Activated naive CD4-positive, alpha-beta T cell treated with anti-CD3 and anti-CD28 coated beads for 36 hours (primary cell): ENCODE data around the gene AHR. TPM values are rescaled to one million over a fixed set of nuclear protein-coding genes. Genes with fewer than 3 reads are reported as not detected.
"Not testable (repeated sequence)": the region's sequence is repeated elsewhere in the genome, so short reads cannot be mapped to it uniquely, and the experiment has no call there.

Source experiments
- CTCF ChIA-PET: fragments of 350-600 bp; sonication (Branson Sonifier 250); formaldehyde crosslinking; loops from one replicate; lab custom pipeline; 2021; ENCODE audit warnings: antibody characterized with exemption; lab: Charles Lee
- DNase-seq: peaks from one replicate; pipeline ENCODE4 v3.0.0-alpha.2; 2020
- H3K27ac Mint-ChIP-seq: one replicate; pipeline ENCODE4 v1.8.0; 2021; ENCODE audit warnings: mild to moderate bottlenecking, mixed read lengths
- H3K27me3 Mint-ChIP-seq: one replicate; pipeline ENCODE4 v1.8.0; 2021; ENCODE audit warnings: low read depth, mixed read lengths
- H3K36me3 Mint-ChIP-seq: one replicate; pipeline ENCODE4 v1.8.0; 2021; ENCODE audit warnings: low read depth, mixed read lengths
- H3K4me1 Mint-ChIP-seq: one replicate; pipeline ENCODE4 v1.8.0; 2021; ENCODE audit warnings: low read depth, mixed read lengths
- H3K4me3 Mint-ChIP-seq: one replicate; pipeline ENCODE4 v1.8.0; 2021; ENCODE audit warnings: mild to moderate bottlenecking, moderate library complexity, mixed read lengths
- H3K9me3 Mint-ChIP-seq: one replicate; pipeline ENCODE4 v1.8.0; 2021; ENCODE audit warnings: mixed read lengths
- intact Hi-C: fragments of 100-400 bp; cut with micrococcal nuclease; formaldehyde crosslinking; loops from one replicate; pipeline ENCODE4 v1.15.1; 2023
- total RNA-seq, 2 experiments: library from RNA; stranded (reverse); gene quantifications; one replicate each; pipeline ENCODE4 v1.2.3, GENCODE V29; 2021

AHR gene
- total RNA-seq, 2 experiments from 2014 or later, result 24.5 to 27.5 TPM

GRCh38 chr7:17325364-17325763 lies 26.9 kb downstream of the AHR start:
- Mint-ChIP-seq H3K27ac (no peak overlapping the region), H3K4me3 (no peak overlapping the region), H3K27me3 (no peaks in the 10 kb centered on the region), H3K36me3 (peaks cover 23% of the 10 kb centered on the region), H3K9me3 (no peaks in the 10 kb centered on the region), H3K4me1 (no peaks in the 10 kb centered on the region)
- CTCF ChIA-PET, result no interaction called here
- intact Hi-C loops, result no loop called here
- no peak for DNase-seq

- DNase-seq, result no peak
- H3K4me3 Mint-ChIP-seq, result no peak overlapping the region
- no peaks in the 10 kb centered on the region for H3K4me1 Mint-ChIP-seq
- H3K9me3 Mint-ChIP-seq, result no peaks in the 10 kb centered on the region
- CTCF ChIA-PET, result interaction anchor here (0.6 to 0.9 kb wide), 3 partner anchors 8 to 316 kb away, joined by 3 read pairs; no protein-coding TSS in a partner anchor
- peaks cover 27% of the 10 kb centered on the region for H3K36me3 Mint-ChIP-seq
- H3K27ac Mint-ChIP-seq, result no peak overlapping the region
- intact Hi-C loops, result no loop called here
- H3K27me3 Mint-ChIP-seq, result no peaks in the 10 kb centered on the region
Observed at GRCh38 chr7:17326378-17326777, 27.9 kb downstream of the AHR start.

- no peak for DNase-seq
- H3K4me1 Mint-ChIP-seq, result no peaks in the 10 kb centered on the region
- H3K36me3 Mint-ChIP-seq, result peaks cover 33% of the 10 kb centered on the region
- CTCF ChIA-PET, result no interaction called here
- H3K4me3 Mint-ChIP-seq, result no peak overlapping the region
- H3K27me3 Mint-ChIP-seq, result no peaks in the 10 kb centered on the region
- H3K9me3 Mint-ChIP-seq, result no peaks in the 10 kb centered on the region
- intact Hi-C loops, result no loop called here
- H3K27ac Mint-ChIP-seq, result no peak overlapping the region
Observed at GRCh38 chr7:17328641-17329040, 30.2 kb downstream of the AHR start.

GRCh38 chr7:17329440-17329839 lies 31.0 kb downstream of the AHR start:
- no peaks in the 10 kb centered on the region for H3K4me1 Mint-ChIP-seq
- no peak overlapping the region for H3K4me3 Mint-ChIP-seq
- intact Hi-C loops, result no loop called here
- DNase-seq, result no peak
- H3K27ac Mint-ChIP-seq, result no peak overlapping the region
- CTCF ChIA-PET, result no interaction called here
- peaks cover 39% of the 10 kb centered on the region for H3K36me3 Mint-ChIP-seq
- H3K9me3 Mint-ChIP-seq, result no peaks in the 10 kb centered on the region
- no peaks in the 10 kb centered on the region for H3K27me3 Mint-ChIP-seq

GRCh38 chr7:17331891-17332501 lies 33.5 kb downstream of the AHR start:
- no peak overlapping the region for H3K27ac Mint-ChIP-seq
- H3K4me3 Mint-ChIP-seq, result no peak overlapping the region
- CTCF ChIA-PET, result interaction anchor here (0.7 kb wide), 1 partner anchor 17 kb away, joined by 3 read pairs; no protein-coding TSS in a partner anchor
- no peaks in the 10 kb centered on the region for H3K4me1 Mint-ChIP-seq
- no peaks in the 10 kb centered on the region for H3K27me3 Mint-ChIP-seq
- intact Hi-C loops, result no loop called here
- no peak for DNase-seq
- no peaks in the 10 kb centered on the region for H3K9me3 Mint-ChIP-seq
- peaks cover 39% of the 10 kb centered on the region for H3K36me3 Mint-ChIP-seq

- H3K27me3 Mint-ChIP-seq, result no peaks in the 10 kb centered on the region
- no peaks in the 10 kb centered on the region for H3K4me1 Mint-ChIP-seq
- CTCF ChIA-PET, result no interaction called here
- H3K36me3 Mint-ChIP-seq, result peaks cover 42% of the 10 kb centered on the region
- H3K27ac Mint-ChIP-seq, result no peak overlapping the region
- no peak overlapping the region for H3K4me3 Mint-ChIP-seq
- intact Hi-C loops, result no loop called here
- no peak for DNase-seq
- H3K9me3 Mint-ChIP-seq, result peaks cover 1% of the 10 kb centered on the region
Observed at GRCh38 chr7:17333221-17333620, 34.8 kb downstream of the AHR start.

- Mint-ChIP-seq H3K27ac (no peak overlapping the region), H3K27me3 (no peaks in the 10 kb centered on the region), H3K4me1 (no peaks in the 10 kb centered on the region), H3K4me3 (no peak overlapping the region), H3K9me3 (peaks cover 1% of the 10 kb centered on the region), H3K36me3 (peaks cover 44% of the 10 kb centered on the region)
- intact Hi-C loops, result no loop called here
- CTCF ChIA-PET, result interaction anchor here (0.7 kb wide), 1 partner anchor 325 kb away, joined by 3 read pairs; no protein-coding TSS in a partner anchor
- DNase-seq, result no peak
Observed at GRCh38 chr7:17336168-17336567, 37.7 kb downstream of the AHR start.

- no peak overlapping the region for H3K4me3 Mint-ChIP-seq
- no peak for DNase-seq
- no peaks in the 10 kb centered on the region for H3K27me3 Mint-ChIP-seq
- H3K4me1 Mint-ChIP-seq, result peaks cover 7% of the 10 kb centered on the region
- H3K27ac Mint-ChIP-seq, result no peak overlapping the region
- peaks cover 1% of the 10 kb centered on the region for H3K9me3 Mint-ChIP-seq
- intact Hi-C loops, result no loop called here
- peaks cover 36% of the 10 kb centered on the region for H3K36me3 Mint-ChIP-seq
- CTCF ChIA-PET, result no interaction called here
Observed at GRCh38 chr7:17339139-17339538, 40.7 kb downstream of the AHR start.

GRCh38 chr7:17339952-17340351 lies 41.5 kb downstream of the AHR start:
- H3K4me3 Mint-ChIP-seq, result no peak overlapping the region
- H3K4me1 Mint-ChIP-seq, result peaks cover 7% of the 10 kb centered on the region
- intact Hi-C loops, result no loop called here
- CTCF ChIA-PET, result interaction anchor here (0.5 kb wide), 1 partner anchor 414 kb away, joined by 3 read pairs; no protein-coding TSS in a partner anchor
- H3K9me3 Mint-ChIP-seq, result peaks cover 1% of the 10 kb centered on the region
- H3K27me3 Mint-ChIP-seq, result no peaks in the 10 kb centered on the region
- DNase-seq, result no peak
- no peak overlapping the region for H3K27ac Mint-ChIP-seq
- peaks cover 34% of the 10 kb centered on the region for H3K36me3 Mint-ChIP-seq

GRCh38 chr7:17340655-17341054 lies 42.2 kb downstream of the AHR start:
- CTCF ChIA-PET, result interaction anchor here (0.5 to 0.8 kb wide), 4 partner anchors 10 to 415 kb away, joined by 3 to 5 read pairs (median 4); no protein-coding TSS in a partner anchor
- Mint-ChIP-seq H3K4me3 (no peak overlapping the region), H3K27me3 (no peaks in the 10 kb centered on the region), H3K4me1 (peaks cover 7% of the 10 kb centered on the region), H3K36me3 (peaks cover 33% of the 10 kb centered on the region), H3K9me3 (peaks cover 1% of the 10 kb centered on the region), H3K27ac (no peak overlapping the region)
- intact Hi-C loops, result no loop called here
- no peak for DNase-seq

- peaks cover 7% of the 10 kb centered on the region for H3K4me1 Mint-ChIP-seq
- H3K27me3 Mint-ChIP-seq, result no peaks in the 10 kb centered on the region
- CTCF ChIA-PET, result no interaction called here
- H3K27ac Mint-ChIP-seq, result no peak overlapping the region
- DNase-seq, result no peak
- H3K36me3 Mint-ChIP-seq, result peaks cover 28% of the 10 kb centered on the region
- intact Hi-C loops, result no loop called here
- H3K9me3 Mint-ChIP-seq, result no peaks in the 10 kb centered on the region
- no peak overlapping the region for H3K4me3 Mint-ChIP-seq
Observed at GRCh38 chr7:17342756-17343155, 44.3 kb downstream of the AHR start.

GRCh38 chr7:17347401-17347800 lies 48.9 kb downstream of the AHR start:
- Mint-ChIP-seq H3K9me3 (peaks cover 27% of the 10 kb centered on the region), H3K36me3 (peaks cover 40% of the 10 kb centered on the region), H3K4me3 (no peak overlapping the region), H3K27ac (no peak overlapping the region), H3K27me3 (no peaks in the 10 kb centered on the region), H3K4me1 (peaks cover 7% of the 10 kb centered on the region)
- intact Hi-C loops, result no loop called here
- CTCF ChIA-PET, result interaction anchor here (0.6 kb wide), 1 partner anchor 338 kb away, joined by 3 read pairs; no protein-coding TSS in a partner anchor
- DNase-seq, result no peak

- intact Hi-C loops, H3K4me3 Mint-ChIP-seq, H3K27ac Mint-ChIP-seq, CTCF ChIA-PET, H3K4me1 Mint-ChIP-seq, H3K27me3 Mint-ChIP-seq, DNase-seq: not testable (repeated sequence)
- H3K36me3 Mint-ChIP-seq, result peaks cover 33% of the 10 kb centered on the region
- H3K9me3 Mint-ChIP-seq, result peaks cover 27% of the 10 kb centered on the region
Observed at GRCh38 chr7:17348932-17349331, 50.5 kb downstream of the AHR start.
